G401 (cell line): ENCODE results near the gene GPC6. TPM values are rescaled to one million over a fixed set of nuclear protein-coding genes. Genes with fewer than 3 reads are reported as not detected.

ENCODE experiments used
- DNase-seq: peaks from one replicate; pipeline ENCODE4 v3.0.0-alpha.2; 2015; ENCODE audit warnings: low spot score
- in situ Hi-C: cut with HindIII; loops from 2 replicates; pipeline ENCODE4 v1.10.0; 2016; ENCODE audit warnings: low sequenced_read_pairs, mixed read lengths
- total RNA-seq: library from RNA; depleted of rRNA; stranded (reverse); fragments of >200 nt; shearing (Covaris generic); gene quantifications from 2 replicates; pipeline ENCODE4 v1.2.3, GENCODE V29; 2014

GPC6 gene
- total RNA-seq, 1 experiment from 2014 or later: 2.1 TPM

- no peak for DNase-seq
- in situ Hi-C loops: no loop called here
Observed at GRCh38 chr13:94242554-94242953, 1015.9 kb downstream of the GPC6 start.

GRCh38 chr13:94243551-94243950 is 1016.9 kb downstream of the GPC6 start:
- in situ Hi-C loops: no loop called here
- no peak for DNase-seq

- no peak for DNase-seq
- in situ Hi-C loops: no loop called here
Observed at GRCh38 chr13:94246495-94246894, 1019.9 kb downstream of the GPC6 start.

- in situ Hi-C loops: no loop called here
- no peak for DNase-seq
Observed at GRCh38 chr13:94247890-94248289, 1021.3 kb downstream of the GPC6 start.

DNA sequence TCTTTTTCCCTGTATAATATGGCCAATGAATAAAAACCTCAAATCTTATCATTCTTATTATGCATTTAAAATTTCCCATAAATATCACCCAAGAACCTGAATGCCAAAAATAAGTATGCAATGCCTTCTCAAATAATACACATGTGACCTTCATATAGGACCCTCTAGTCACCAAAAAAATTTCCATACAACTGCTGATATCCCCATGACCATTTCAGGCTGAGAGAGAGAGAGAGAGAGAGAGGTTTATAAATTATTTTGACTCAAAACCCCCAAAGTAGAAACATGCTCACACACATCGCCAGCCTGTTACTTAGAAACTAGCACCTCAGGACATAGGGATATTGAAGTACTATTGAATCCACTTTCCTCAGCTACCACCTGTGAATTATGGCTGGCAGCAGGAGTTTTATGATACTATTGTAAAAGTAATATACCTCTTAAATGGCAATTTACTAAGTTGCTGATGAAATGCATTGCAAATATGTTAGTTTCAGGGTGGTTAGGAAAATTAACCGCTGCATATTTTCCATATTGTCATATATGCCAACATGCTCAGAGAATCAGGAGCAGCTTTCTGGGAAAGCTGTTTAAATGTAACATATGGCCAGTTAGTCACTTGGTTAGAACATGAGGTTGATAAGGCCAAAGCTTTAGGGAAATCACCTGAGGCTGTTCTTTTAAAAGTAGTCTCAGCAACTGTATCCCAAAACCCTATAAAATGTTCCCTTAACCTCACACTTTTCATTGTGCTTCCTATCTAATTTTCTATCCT is 1022.0 kb downstream of the GPC6 start:
- no peak for DNase-seq
- in situ Hi-C loops: no loop called here

- DNase-seq: no peak
- in situ Hi-C loops: no loop called here
Observed at GRCh38 chr13:94249512-94249911, 1022.9 kb downstream of the GPC6 start.

GRCh38 chr13:94251831-94252608 is 1025.4 kb downstream of the GPC6 start:
- in situ Hi-C loops: no loop called here

GRCh38 chr13:94254737-94255136 is 1028.1 kb downstream of the GPC6 start:
- no peak for DNase-seq
- in situ Hi-C loops: no loop called here

More at GRCh38 chr13:94251831-94252608, 1025.4 kb downstream of the GPC6 start:
- DNase-seq: peak; percentile 3

DNA sequence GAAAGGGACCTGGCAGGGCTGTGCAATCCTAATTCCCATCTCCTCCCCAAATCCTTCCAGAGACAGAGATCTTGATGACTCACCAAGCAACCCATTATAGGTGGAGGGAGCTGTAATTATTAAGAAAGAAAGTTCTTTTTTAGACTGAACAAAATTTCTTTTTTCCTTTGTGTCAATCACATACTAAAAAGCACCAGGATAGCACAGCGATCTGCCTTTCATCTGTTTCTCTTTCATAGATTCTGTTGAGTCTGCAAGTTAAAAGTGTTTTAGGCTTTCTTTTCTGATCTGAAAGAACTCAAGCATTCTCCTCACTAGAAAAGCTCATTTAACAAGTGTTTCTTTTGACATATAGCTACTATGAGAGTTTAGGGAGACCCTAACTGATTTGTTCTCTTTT is 1030.1 kb downstream of the GPC6 start:
- in situ Hi-C loops: no loop called here
- no peak for DNase-seq

GRCh38 chr13:94259984-94260383 is 1033.4 kb downstream of the GPC6 start:
- no peak for DNase-seq
- in situ Hi-C loops: no loop called here

- in situ Hi-C loops: no loop called here
- no peak for DNase-seq
Observed at GRCh38 chr13:94261163-94261562, 1034.6 kb downstream of the GPC6 start.

DNA sequence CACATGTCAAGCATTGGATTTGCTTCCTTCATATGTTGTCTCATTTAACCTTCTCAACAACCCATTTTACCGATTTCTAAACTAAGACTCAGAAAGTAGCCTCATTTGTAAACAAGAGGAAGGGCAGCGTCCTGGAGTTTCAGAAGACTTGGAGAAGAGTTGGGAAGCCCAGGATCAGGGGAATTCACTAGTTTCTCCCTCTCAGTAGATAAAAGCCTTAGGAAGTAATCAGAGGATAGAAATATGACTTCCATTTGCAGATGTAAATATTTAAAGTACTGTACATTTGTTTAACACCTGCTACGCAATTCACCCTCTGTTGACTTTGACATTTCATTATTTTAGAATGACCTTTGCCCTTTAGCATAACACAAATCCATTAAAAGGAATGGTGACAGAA is 1036.4 kb downstream of the GPC6 start:
- in situ Hi-C loops: no loop called here
- no peak for DNase-seq

- in situ Hi-C loops: no loop called here
- DNase-seq: no peak
Observed at GRCh38 chr13:94267581-94268366, 1041.2 kb downstream of the GPC6 start.

DNA sequence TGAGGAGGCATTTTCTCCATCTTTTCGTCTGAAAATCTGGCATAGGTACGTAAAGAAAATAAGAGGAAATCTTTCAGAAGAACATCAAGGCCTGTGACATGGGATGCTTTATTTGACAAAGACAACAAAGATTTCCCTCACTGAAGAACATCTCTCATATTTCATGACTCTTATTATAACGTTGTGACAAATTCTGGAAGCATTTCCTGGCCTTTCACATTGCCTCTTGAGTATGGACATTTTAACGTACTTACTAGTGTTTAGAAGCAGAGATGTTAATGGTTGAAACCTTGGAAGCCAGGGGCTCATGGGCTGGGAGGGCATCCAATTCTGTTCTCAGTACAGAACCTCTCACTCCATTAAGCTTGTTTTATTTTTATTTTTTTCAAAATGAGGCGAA is 1042.1 kb downstream of the GPC6 start:
- in situ Hi-C loops: no loop called here
- DNase-seq: no peak

- DNase-seq: no peak
- in situ Hi-C loops: no loop called here
Observed at GRCh38 chr13:94269557-94269956, 1043.0 kb downstream of the GPC6 start.

- no peak for DNase-seq
Observed at GRCh38 chr13:94270556-94270955, 1043.9 kb downstream of the GPC6 start.

DNA sequence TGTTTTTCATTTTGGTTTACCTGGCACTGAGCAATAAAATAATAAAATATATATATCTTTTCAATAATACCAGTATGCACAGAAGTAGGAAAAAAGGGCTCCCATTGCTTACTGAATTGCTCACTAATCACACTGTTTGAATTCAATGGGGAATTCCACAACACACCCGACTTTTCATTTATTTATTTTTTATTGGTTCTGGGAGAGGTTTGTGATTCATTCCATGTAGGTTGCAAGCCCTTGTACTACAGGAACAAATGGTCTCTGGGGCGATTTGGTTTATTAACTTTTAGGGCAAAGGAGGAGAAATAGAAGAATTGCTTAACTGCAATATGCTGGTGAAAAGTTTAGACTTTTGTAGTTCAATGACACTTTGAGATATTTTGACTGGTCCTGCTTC is 1045.4 kb downstream of the GPC6 start:
- no peak for DNase-seq
- in situ Hi-C loops: no loop called here

More at GRCh38 chr13:94270556-94270955, 1043.9 kb downstream of the GPC6 start:
- in situ Hi-C loops: no loop called here

DNA sequence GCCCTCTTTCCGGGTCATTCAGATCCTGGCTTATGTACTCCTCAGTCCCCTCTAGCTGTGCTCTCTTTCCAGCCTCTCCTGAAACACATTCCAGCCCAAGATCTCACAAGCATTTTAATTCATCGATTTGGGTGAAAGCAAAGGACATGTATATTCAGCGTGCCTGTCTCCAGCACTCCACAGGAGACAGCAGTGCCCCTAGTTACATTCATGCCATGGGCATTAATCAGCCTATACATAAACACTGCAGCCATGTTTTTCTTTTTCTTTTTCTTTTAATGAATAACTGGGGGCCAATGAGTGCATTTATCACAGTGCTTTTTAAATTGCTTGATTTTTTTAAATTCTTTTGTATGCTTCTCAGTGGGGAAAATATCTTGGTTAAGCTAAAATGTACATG is 1053.7 kb downstream of the GPC6 start:
- DNase-seq: no peak
- in situ Hi-C loops: no loop called here

- no peak for DNase-seq
- in situ Hi-C loops: no loop called here
Observed at GRCh38 chr13:94280845-94281244, 1054.2 kb downstream of the GPC6 start.

- in situ Hi-C loops: no loop called here
Observed at GRCh38 chr13:94286581-94286980, 1060.0 kb downstream of the GPC6 start.

More at GRCh38 chr13:94286581-94286980, 1060.0 kb downstream of the GPC6 start:
- no peak for DNase-seq
